Thyroid gland (tissue), 4 donors: ENCODE measurements around the gene NSUN3. TPM values are rescaled to one million over a fixed set of nuclear protein-coding genes. Genes with fewer than 3 reads are reported as not detected.

Experiments
- DNase-seq, 2 donors: peaks; one replicate each; pipeline ENCODE4 v3.0.0-alpha.2; 2019
- H3K27ac ChIP-seq, 3 donors: fragments of 200-600 bp; sonication (generic); 1 replicate in 2 of 3; 2 replicates in 1 of 3; pipeline ENCODE4 v1.5.1; 2016 to 2019; ENCODE audit warnings: mild to moderate bottlenecking in 1 of 3, moderate library complexity in 1 of 3
- H3K27me3 ChIP-seq: fragments of 200-600 bp; sonication (generic); one replicate; pipeline ENCODE4 v1.5.1; 2019
- H3K36me3 ChIP-seq, 2 donors: fragments of 200-600 bp; sonication (generic); one replicate each; pipeline ENCODE4 v1.5.1; 2016 to 2019
- H3K4me1 ChIP-seq, 2 donors: fragments of 200-600 bp; sonication (generic); one replicate each; pipeline ENCODE4 v1.5.1; 2017 to 2019
- H3K4me3 ChIP-seq, 3 donors: fragments of 200-600 bp; sonication (generic); replicated peaks in 1 of 3; 1 replicate in 2 of 3; 2 replicates in 1 of 3; pipeline ENCODE4 v1.5.1; 2016; ENCODE audit warnings: mild to moderate bottlenecking in 1 of 3
- H3K9me3 ChIP-seq: fragments of 200-600 bp; sonication (generic); one replicate; pipeline ENCODE4 v1.5.1; 2017
- POLR2A ChIP-seq, 2 donors: fragments of 450-650 bp; IDR thresholded peaks; one replicate each; pipeline ENCODE4 v1.6.1; 2017; ENCODE audit warnings: antibody characterized with exemption in 2 of 2, mild to moderate bottlenecking in 2 of 2, moderate library complexity in 1 of 2
- WGBS, 2 donors: methylation state at CpG; one replicate each; pipeline ENCODE4 v1.1.5; 2017; 5-methylcytosine and 5-hydroxymethylcytosine counted together
- intact Hi-C: fragments of 100-400 bp; cut with DNase I; formaldehyde crosslinking; loops from one replicate; pipeline ENCODE4 v1.15.1; 2023
- total RNA-seq, 4 donors: library from RNA; depleted of rRNA; stranded (reverse); fragments of >200 nt; gene quantifications; one replicate each; pipeline ENCODE4 v1.2.3, GENCODE V29; 2016
- TF ChIP-seq, protein P1 (sequence below), 6 experiments: fragments of 200-600 bp in 3 of 6; fragments of 450-650 bp in 3 of 6; sonication (generic) in 3 of 6; IDR thresholded peaks; one replicate each; pipeline ENCODE4 v1.5.1; 2016 to 2019; ENCODE audit warnings: antibody characterized with exemption in 6 of 6, mild to moderate bottlenecking in 2 of 6, inconsistent platforms in 1 of 6, moderate library complexity in 1 of 6

The NSUN3 gene
- total RNA-seq, 4 donors from 2014 or later = 12.5 to 22.5 (median 15.4) TPM

DNA sequence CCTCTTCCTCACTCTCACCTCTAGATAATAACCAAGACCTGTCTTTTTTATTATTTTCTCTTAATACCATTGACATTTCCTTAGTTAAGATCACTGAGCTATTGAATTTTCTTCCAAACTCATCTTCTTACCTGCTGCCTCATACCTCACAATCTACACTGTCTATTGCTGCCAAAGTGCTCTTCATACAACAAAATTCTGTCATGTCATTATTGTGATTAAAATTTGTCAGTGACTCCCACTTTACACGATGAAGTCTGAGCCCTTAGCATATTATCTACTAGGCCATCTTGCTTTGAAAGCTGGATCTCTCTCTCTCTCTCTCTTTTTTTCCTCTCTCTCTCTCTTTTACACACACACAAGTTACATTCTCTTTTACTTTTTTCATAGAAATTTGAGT, 73.3 kb downstream of the NSUN3 start:
- 82 to 85% methylated on average over 1 of the region's 1 CpG for WGBS, 2 donors

DNA sequence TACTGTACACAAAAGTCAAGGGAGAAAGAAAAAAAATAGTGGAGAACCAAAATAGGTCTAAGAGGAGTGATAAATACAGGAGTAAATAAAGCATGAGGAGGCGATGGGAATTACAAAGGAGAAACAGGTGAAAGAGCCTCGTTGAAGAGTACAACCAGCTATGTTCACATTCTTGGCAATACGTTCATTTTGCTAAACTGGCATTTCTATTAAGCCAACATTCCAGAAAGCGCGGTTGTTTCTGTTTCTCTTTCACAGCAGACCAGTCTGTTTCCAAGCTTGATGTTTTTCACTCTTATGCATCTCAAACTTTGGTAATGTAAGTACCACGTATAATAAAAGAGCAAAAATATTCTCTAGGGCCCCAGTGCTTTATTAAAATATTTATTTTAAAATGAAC, 74.5 kb downstream of the NSUN3 start:
- no peak for TF ChIP-seq POLR2A (IDR thresholded peaks at IDR 0.05)
- TF ChIP-seq, protein P1, sequence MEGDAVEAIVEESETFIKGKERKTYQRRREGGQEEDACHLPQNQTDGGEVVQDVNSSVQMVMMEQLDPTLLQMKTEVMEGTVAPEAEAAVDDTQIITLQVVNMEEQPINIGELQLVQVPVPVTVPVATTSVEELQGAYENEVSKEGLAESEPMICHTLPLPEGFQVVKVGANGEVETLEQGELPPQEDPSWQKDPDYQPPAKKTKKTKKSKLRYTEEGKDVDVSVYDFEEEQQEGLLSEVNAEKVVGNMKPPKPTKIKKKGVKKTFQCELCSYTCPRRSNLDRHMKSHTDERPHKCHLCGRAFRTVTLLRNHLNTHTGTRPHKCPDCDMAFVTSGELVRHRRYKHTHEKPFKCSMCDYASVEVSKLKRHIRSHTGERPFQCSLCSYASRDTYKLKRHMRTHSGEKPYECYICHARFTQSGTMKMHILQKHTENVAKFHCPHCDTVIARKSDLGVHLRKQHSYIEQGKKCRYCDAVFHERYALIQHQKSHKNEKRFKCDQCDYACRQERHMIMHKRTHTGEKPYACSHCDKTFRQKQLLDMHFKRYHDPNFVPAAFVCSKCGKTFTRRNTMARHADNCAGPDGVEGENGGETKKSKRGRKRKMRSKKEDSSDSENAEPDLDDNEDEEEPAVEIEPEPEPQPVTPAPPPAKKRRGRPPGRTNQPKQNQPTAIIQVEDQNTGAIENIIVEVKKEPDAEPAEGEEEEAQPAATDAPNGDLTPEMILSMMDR (IDR thresholded peaks at IDR 0.05) = no peak
- Histone ChIP-seq H3K36me3 (no peaks in the 10 kb centered on the region), H3K27ac (no peak overlapping the region), H3K27me3 (no peaks in the 10 kb centered on the region), H3K4me3 (no peak overlapping the region), H3K4me1 (no peaks in the 10 kb centered on the region), H3K9me3 (no peaks in the 10 kb centered on the region)
- DNase-seq = no peak
- intact Hi-C loops = no loop called here
- WGBS, 2 donors = 39 to 46% methylated on average over 6 of the region's 6 CpGs

More for the DNA sequence above, 73.3 kb downstream of the NSUN3 start:
- Histone ChIP-seq H3K9me3 (no peaks in the 10 kb centered on the region), H3K4me3 (no peak overlapping the region), H3K36me3 (no peaks in the 10 kb centered on the region), H3K4me1 (no peaks in the 10 kb centered on the region), H3K27me3 (no peaks in the 10 kb centered on the region), H3K27ac (no peak overlapping the region)
- DNase-seq = no peak
- intact Hi-C loops = no loop called here
- TF ChIP-seq, protein P1 (IDR thresholded peaks at IDR 0.05) = no peak
- no peak for TF ChIP-seq POLR2A (IDR thresholded peaks at IDR 0.05)

DNA sequence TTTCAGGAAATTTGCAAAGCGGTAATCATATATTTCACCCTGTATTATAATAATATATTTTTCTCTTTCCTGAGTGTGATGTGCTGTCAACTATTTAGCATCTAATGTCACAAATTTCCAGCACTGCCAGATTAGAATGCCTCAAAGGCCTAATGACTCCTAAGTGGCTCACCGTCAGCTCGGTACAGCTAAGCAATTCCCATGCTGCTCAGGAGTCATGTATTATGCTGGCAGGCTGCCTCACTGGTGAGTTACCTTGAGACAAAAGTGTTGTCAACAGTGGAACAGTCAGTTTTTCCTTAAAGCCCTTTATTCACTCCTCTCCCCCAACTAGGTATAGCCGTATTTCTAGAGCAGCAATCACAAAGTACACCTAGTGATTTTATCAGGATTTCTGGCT, 83.6 kb downstream of the NSUN3 start:
- WGBS, 2 donors = 62 to 69% methylated on average over 4 of the region's 4 CpGs
- Histone ChIP-seq H3K27me3 (no peaks in the 10 kb centered on the region), H3K9me3 (no peaks in the 10 kb centered on the region), H3K4me1 (no peaks in the 10 kb centered on the region), H3K36me3 (no peaks in the 10 kb centered on the region), H3K27ac (no peak overlapping the region), H3K4me3 (no peak overlapping the region)
- TF ChIP-seq, protein P1 (IDR thresholded peaks at IDR 0.05) = no peak
- DNase-seq = no peak
- intact Hi-C loops = no loop called here

DNA sequence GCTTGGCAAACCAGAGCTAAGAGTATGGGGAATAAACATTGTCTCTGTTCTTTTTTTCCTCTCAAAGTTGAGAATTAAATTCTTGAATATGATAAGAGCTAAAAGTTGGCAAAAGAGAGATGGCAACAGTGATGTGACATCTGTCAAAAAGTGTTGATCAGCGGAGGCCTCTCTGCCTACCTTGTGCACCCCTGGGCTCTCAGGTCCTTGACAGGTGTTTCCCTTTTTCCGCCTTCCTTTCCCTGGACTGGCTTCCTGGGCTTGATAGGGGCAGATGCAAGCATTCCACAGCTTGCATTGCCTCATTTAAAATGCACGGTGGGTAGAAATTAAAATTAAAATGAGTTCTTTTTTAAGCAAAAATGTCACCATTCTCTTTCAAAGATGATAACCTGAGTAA, 84.2 kb downstream of the NSUN3 start:
- Histone ChIP-seq H3K27ac (no peak overlapping the region), H3K36me3 (no peaks in the 10 kb centered on the region), H3K9me3 (no peaks in the 10 kb centered on the region), H3K4me3 (no peak overlapping the region), H3K4me1 (no peaks in the 10 kb centered on the region), H3K27me3 (no peaks in the 10 kb centered on the region)
- 72 to 77% methylated on average over 3 of the region's 3 CpGs for WGBS, 2 donors
- TF ChIP-seq, protein P1 (IDR thresholded peaks at IDR 0.05) = no peak
- TF ChIP-seq POLR2A (IDR thresholded peaks at IDR 0.05) = no peak
- intact Hi-C loops = no loop called here
- DNase-seq = no peak

DNA sequence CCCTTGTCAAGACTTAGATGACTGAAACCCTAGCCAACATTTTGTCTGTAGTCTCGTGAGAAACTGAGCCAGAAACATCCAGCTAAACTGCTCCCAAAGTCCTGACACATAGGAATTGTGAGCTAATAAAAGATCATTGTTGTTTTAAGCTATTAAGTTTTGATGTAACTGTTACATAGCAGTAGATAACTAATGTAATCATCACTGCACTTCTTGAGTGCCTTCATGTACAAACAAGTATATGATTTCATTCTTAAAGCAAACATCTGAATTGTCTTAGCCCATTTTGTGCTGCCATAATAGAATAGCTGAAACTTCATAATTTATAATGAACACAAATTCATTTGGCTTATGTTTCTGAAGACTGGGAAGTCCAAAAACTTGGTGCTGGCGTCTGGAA, 87.3 kb downstream of the NSUN3 start:
- H3K27me3 ChIP-seq = no peaks in the 10 kb centered on the region
- TF ChIP-seq POLR2A (IDR thresholded peaks at IDR 0.05) = no peak
- TF ChIP-seq, protein P1 (IDR thresholded peaks at IDR 0.05) = no peak
- intact Hi-C loops = no loop called here
- WGBS, 2 donors = 38 to 66% methylated on average over 2 of the region's 2 CpGs
- H3K4me1 ChIP-seq = no peaks in the 10 kb centered on the region
- H3K36me3 ChIP-seq = no peaks in the 10 kb centered on the region
- H3K9me3 ChIP-seq = no peaks in the 10 kb centered on the region
- H3K27ac ChIP-seq = no peak overlapping the region
- DNase-seq = no peak
- H3K4me3 ChIP-seq = no peak overlapping the region
